Karpas-422 (cell line): ENCODE measurements around the gene UCP3. TPM values are rescaled to one million over a fixed set of nuclear protein-coding genes. Genes with fewer than 3 reads are reported as not detected.
A peak's percentile ranks its signal among the peaks of the same experiment; 100 is the strongest.

Source experiments
- DNase-seq: peaks from one replicate; pipeline ENCODE4 v3.0.0-alpha.2; 2015
- H2AFZ ChIP-seq: fragments of 200-600 bp; sonication (generic); 2 replicates; pipeline ENCODE4 v1.6.1; 2014; ENCODE audit warnings: antibody characterized with exemption, low read length, mixed read lengths
- H3K27ac ChIP-seq: fragments of 200-600 bp; sonication (generic); 2 replicates; pipeline ENCODE4 v1.5.1; 2014; ENCODE audit warnings: mild to moderate bottlenecking, low read length, moderate library complexity
- H3K27me3 ChIP-seq: fragments of 200-600 bp; sonication (generic); 2 replicates; pipeline ENCODE4 v1.6.1; 2014; ENCODE audit warnings: low read length, mixed read lengths
- H3K36me3 ChIP-seq: fragments of 200-600 bp; sonication (generic); 2 replicates; pipeline ENCODE4 v1.6.1; 2014; ENCODE audit warnings: low read length, mixed read lengths; ENCODE audit not compliant: insufficient read depth
- H3K4me1 ChIP-seq: fragments of 200-600 bp; sonication (generic); 2 replicates; pipeline ENCODE4 v1.6.1; 2014; ENCODE audit warnings: mild to moderate bottlenecking, low read length, mixed read lengths
- H3K4me2 ChIP-seq: fragments of 200-600 bp; sonication (generic); 2 replicates; pipeline ENCODE4 v1.6.1; 2014; ENCODE audit warnings: low read length, low read depth, mild to moderate bottlenecking; ENCODE audit not compliant: poor library complexity, severe bottlenecking
- H3K4me3 ChIP-seq: fragments of 200-600 bp; sonication (generic); 2 replicates; pipeline ENCODE4 v1.5.1; 2014; ENCODE audit warnings: mild to moderate bottlenecking, antibody characterized with exemption, low read length, mixed read lengths
- H3K79me2 ChIP-seq: fragments of 200-600 bp; sonication (generic); 2 replicates; pipeline ENCODE4 v1.6.1; 2014; ENCODE audit warnings: mild to moderate bottlenecking, low read length, mixed read lengths
- H3K9ac ChIP-seq: fragments of 200-600 bp; sonication (generic); 2 replicates; pipeline ENCODE4 v1.6.0; 2014; ENCODE audit warnings: low read length
- H3K9me2 ChIP-seq: fragments of 200-600 bp; sonication (generic), shearing (Covaris generic); replicated peaks from 2 replicates; pipeline ENCODE4 v1.6.0; 2014; ENCODE audit warnings: mild to moderate bottlenecking, low read length, moderate library complexity; ENCODE audit not compliant: insufficient read depth
- H3K9me3 ChIP-seq: fragments of 300-700, 200-600 bp; sonication (generic); 2 replicates; pipeline ENCODE4 v1.6.1; 2014; ENCODE audit warnings: low read length, mixed read lengths
- H4K20me1 ChIP-seq: fragments of 200-600 bp; sonication (generic); 2 replicates; pipeline ENCODE4 v1.6.1; 2014; ENCODE audit warnings: mild to moderate bottlenecking, antibody characterized with exemption, low read length, low read depth; ENCODE audit not compliant: insufficient read depth
- total RNA-seq: library from RNA; depleted of rRNA; stranded (reverse); fragments of >200 nt; shearing (Covaris generic); gene quantifications from 2 replicates; pipeline ENCODE4 v1.2.3, GENCODE V29; 2014; ENCODE audit warnings: low replicate concordance

Gene UCP3
- total RNA-seq, 1 experiment from 2014 or later: 3.0 TPM

GRCh38 chr11:73981051-73981805 is 27.7 kb downstream of the UCP3 start:
- Histone ChIP-seq H3K4me1 (peaks cover 70% of the 10 kb centered on the region), H3K36me3 (peaks cover 52% of the 10 kb centered on the region), H3K4me2 (peak overlapping the region; percentile 89), H3K4me3 (peak overlapping the region; percentile 80), H3K79me2 (peaks cover 13% of the 10 kb centered on the region), H3K27me3 (no peaks in the 10 kb centered on the region), H2AFZ (no peak overlapping the region), H4K20me1 (peaks cover 34% of the 10 kb centered on the region), H3K9me3 (no peaks in the 10 kb centered on the region), H3K9me2 (no peaks in the 10 kb centered on the region), H3K27ac (peak overlapping the region; percentile 96), H3K9ac (peak overlapping the region; percentile 98)
- DNase-seq: no peak

- Histone ChIP-seq H3K4me2 (peak overlapping the region; percentile 89), H3K4me3 (peak overlapping the region; percentile 80), H3K36me3 (peaks cover 56% of the 10 kb centered on the region), H3K9me2 (no peaks in the 10 kb centered on the region), H3K27me3 (no peaks in the 10 kb centered on the region), H3K9me3 (no peaks in the 10 kb centered on the region), H3K4me1 (peaks cover 74% of the 10 kb centered on the region), H3K27ac (peak overlapping the region; percentile 96), H3K9ac (peak overlapping the region; percentile 98), H2AFZ (no peak overlapping the region), H3K79me2 (peaks cover 13% of the 10 kb centered on the region), H4K20me1 (peaks cover 37% of the 10 kb centered on the region)
- peak; percentile 94 for DNase-seq
Observed at GRCh38 chr11:73980001-73980961, 28.6 kb downstream of the UCP3 start.

- H3K4me3 ChIP-seq: no peak overlapping the region
- peaks cover 49% of the 10 kb centered on the region for H4K20me1 ChIP-seq
- H3K9ac ChIP-seq: peak overlapping the region; percentile 4; the same call in 1 of the 2 replicates
- peaks cover 13% of the 10 kb centered on the region for H3K79me2 ChIP-seq
- H2AFZ ChIP-seq: no peak overlapping the region
- H3K9me3 ChIP-seq: no peaks in the 10 kb centered on the region
- H3K27ac ChIP-seq: peak overlapping the region; percentile 96
- no peaks in the 10 kb centered on the region for H3K9me2 ChIP-seq
- no peaks in the 10 kb centered on the region for H3K27me3 ChIP-seq
- peak overlapping the region; percentile 89 for H3K4me2 ChIP-seq
- peaks cover 69% of the 10 kb centered on the region for H3K36me3 ChIP-seq
- DNase-seq: no peak
- H3K4me1 ChIP-seq: peaks cover 78% of the 10 kb centered on the region
Observed at GRCh38 chr11:73978576-73979086, 30.3 kb downstream of the UCP3 start.

- H3K79me2 ChIP-seq: peaks cover 13% of the 10 kb centered on the region
- H2AFZ ChIP-seq: no peak overlapping the region
- peaks cover 55% of the 10 kb centered on the region for H4K20me1 ChIP-seq
- H3K4me2 ChIP-seq: no peak overlapping the region
- no peak overlapping the region for H3K4me3 ChIP-seq
- peaks cover 69% of the 10 kb centered on the region for H3K36me3 ChIP-seq
- H3K27me3 ChIP-seq: no peaks in the 10 kb centered on the region
- no peak for DNase-seq
- H3K9me3 ChIP-seq: no peaks in the 10 kb centered on the region
- no peaks in the 10 kb centered on the region for H3K9me2 ChIP-seq
- peaks cover 81% of the 10 kb centered on the region for H3K4me1 ChIP-seq
- H3K27ac ChIP-seq: peak overlapping the region; percentile 96; the same call in 1 of the 2 replicates
- H3K9ac ChIP-seq: no peak overlapping the region
Observed at GRCh38 chr11:73977856-73978519, 30.9 kb downstream of the UCP3 start.

- no peak overlapping the region for H3K27ac ChIP-seq
- no peak for DNase-seq
- no peaks in the 10 kb centered on the region for H3K27me3 ChIP-seq
- no peaks in the 10 kb centered on the region for H3K9me2 ChIP-seq
- no peaks in the 10 kb centered on the region for H3K9me3 ChIP-seq
- H3K4me1 ChIP-seq: peaks cover 91% of the 10 kb centered on the region
- H2AFZ ChIP-seq: no peak overlapping the region
- no peak overlapping the region for H3K4me2 ChIP-seq
- H4K20me1 ChIP-seq: peaks cover 62% of the 10 kb centered on the region
- peaks cover 4% of the 10 kb centered on the region for H3K79me2 ChIP-seq
- H3K36me3 ChIP-seq: peaks cover 65% of the 10 kb centered on the region
- H3K4me3 ChIP-seq: no peak overlapping the region
- H3K9ac ChIP-seq: no peak overlapping the region
Observed at GRCh38 chr11:73976451-73977151, 32.3 kb downstream of the UCP3 start.

- Histone ChIP-seq H3K4me3 (no peak overlapping the region), H3K79me2 (no peaks in the 10 kb centered on the region), H3K36me3 (peaks cover 54% of the 10 kb centered on the region), H3K27ac (no peak overlapping the region), H3K4me1 (peaks cover 86% of the 10 kb centered on the region), H3K9ac (no peak overlapping the region), H3K9me3 (no peaks in the 10 kb centered on the region), H4K20me1 (peaks cover 62% of the 10 kb centered on the region), H2AFZ (no peak overlapping the region), H3K9me2 (no peaks in the 10 kb centered on the region), H3K4me2 (no peak overlapping the region), H3K27me3 (no peaks in the 10 kb centered on the region)
- no peak for DNase-seq
Observed at GRCh38 chr11:73975479-73975757, 33.5 kb downstream of the UCP3 start.

- H3K4me2 ChIP-seq: no peak overlapping the region
- H3K27ac ChIP-seq: no peak overlapping the region
- H3K9me3 ChIP-seq: no peaks in the 10 kb centered on the region
- peaks cover 84% of the 10 kb centered on the region for H3K4me1 ChIP-seq
- H3K79me2 ChIP-seq: no peaks in the 10 kb centered on the region
- no peak overlapping the region for H2AFZ ChIP-seq
- DNase-seq: no peak
- H3K9ac ChIP-seq: no peak overlapping the region
- H3K4me3 ChIP-seq: no peak overlapping the region
- H3K9me2 ChIP-seq: no peaks in the 10 kb centered on the region
- peaks cover 62% of the 10 kb centered on the region for H4K20me1 ChIP-seq
- H3K27me3 ChIP-seq: no peaks in the 10 kb centered on the region
- H3K36me3 ChIP-seq: peaks cover 53% of the 10 kb centered on the region
Observed at GRCh38 chr11:73974604-73975478, 34.0 kb downstream of the UCP3 start.
